Heart right ventricle (tissue), 16 donors: ENCODE data around the gene HMGCS1. TPM values are rescaled to one million over a fixed set of nuclear protein-coding genes. Genes with fewer than 3 reads are reported as not detected.

Experiments used
- ATAC-seq, 8 donors: fragments of 200-7000 bp; cut with Tn5 transposase; one replicate each; pipeline ENCODE4 v1.9.1; 2020; ENCODE audit warnings: mild to moderate bottlenecking in 8 of 8, moderate library complexity in 8 of 8, moderate number of reproducible peaks in 1 of 8
- DNase-seq, 2 donors: peaks; one replicate each; pipeline ENCODE4 v3.0.0-alpha.2; 2020
- H3K27ac ChIP-seq, 10 donors: fragments of 200-600 bp; sonication (generic) in 2 of 10; one replicate each; pipeline versions ENCODE4 v1.5.0 to v1.8.0; 2020 to 2022; ENCODE audit warnings: mild to moderate bottlenecking in 3 of 10
- H3K27me3 ChIP-seq, 7 donors: fragments of 200-600 bp; one replicate each; pipeline ENCODE4 v1.8.0; 2021 to 2022; ENCODE audit warnings: mild to moderate bottlenecking in 2 of 7
- H3K36me3 ChIP-seq, 9 donors: fragments of 200-600 bp; sonication (generic) in 1 of 9; one replicate each; pipeline versions ENCODE4 v1.5.0 to v1.8.0; 2020 to 2022; ENCODE audit warnings: mild to moderate bottlenecking in 2 of 9
- H3K4me1 ChIP-seq, 9 donors: fragments of 200-600 bp; sonication (generic) in 1 of 9; one replicate each; pipeline versions ENCODE4 v1.5.0 to v1.8.0; 2020 to 2022; ENCODE audit warnings: mild to moderate bottlenecking in 4 of 9
- H3K4me3 ChIP-seq, 10 donors: fragments of 200-600 bp; sonication (generic) in 2 of 10; one replicate each; pipeline versions ENCODE4 v1.5.0 to v1.8.0; 2020 to 2022; ENCODE audit warnings: mild to moderate bottlenecking in 7 of 10, moderate library complexity in 2 of 10
- H3K9me3 ChIP-seq, 11 donors: fragments of 200-600 bp in 10 of 11; sonication (generic) in 2 of 11; one replicate each; pipeline versions ENCODE4 v1.5.0 to v1.8.0; 2013 to 2022; ENCODE audit warnings: mild to moderate bottlenecking in 2 of 11, control low read depth in 1 of 11, moderate library complexity in 1 of 11
- WGBS, 2 donors: extraction: QIAGEN DNeasy Blood & Tissue Kit; methylation state at CpG; one replicate each; pipeline ENCODE4 v1.1.7; 2013; ENCODE audit warnings: inconsistent platforms in 1 of 2; 5-methylcytosine and 5-hydroxymethylcytosine counted together
- intact Hi-C, 10 donors: fragments of 100-400 bp; cut with DNase I; formaldehyde crosslinking; loops; one replicate each; pipeline versions ENCODE4 v1.11.1 to v1.14.2; 2022
- polyA plus RNA-seq, 2 donors: library from polyadenylated mRNA; stranded (reverse); fragments of 200-250 nt; gene quantifications; one replicate each; pipeline ENCODE4 v1.2.3, GENCODE V29; 2013
- total RNA-seq, 10 donors: library from RNA; stranded (reverse); fragmentation: NEBNext Ultra II Directional in 3 of 10; extraction: Animal tissue kit (Norgen Biotek cat#: 25700) in 3 of 10; gene quantifications; one replicate each; pipeline versions ENCODE4 v1.2.1 to v1.2.4, GENCODE V29; 2021 to 2023
- TF ChIP-seq, protein P1 (sequence below), 9 donors: fragments of 200-600 bp; sonication (generic) in 2 of 9; IDR thresholded peaks; one replicate each; pipeline versions ENCODE4 v1.5.0 to v1.8.0; 2021 to 2022; ENCODE audit warnings: antibody characterized with exemption in 9 of 9, mild to moderate bottlenecking in 5 of 9, moderate library complexity in 1 of 9
- donor health status: Arrhythmogenic right ventricular cardiomyopathy.
- donor health status: ischemic (EF 13 %, LVEDD 7.1; RV severe dilation, severe dysfunction).
- donor health status: healthy with polysubstance abuse.
- donor health status: DM: no; HTN: yes; CAD: no.
- donor health status: DM: no; HTN: no; CAD: no.
- donor health status: ischemic (EF 25% LVEDD 6.9; RV normal size, moderate dysfunction).
- donor health status: ischemic (EF 25% LVEDD 5.7; RV mildly dilated, moderate dysfunction).
- donor health status: healthy.
- donor health status: DM: yes; HTN: yes; CAD: no.
- donor health status: Ischemic cardiomyopathy.
- donor health status: ischemic (EF 35%, LVEDD 5.7; RV mildly dilated, moderate dysfunction).
- donor health status: nonischemic (EF 11% LVEDD 7.7; RV severe dilation, severe dysfunction).
- donor health status: DM: yes; HTN: yes; CAD: no.
- donor health status: PGD.
- donor health status: ischemic (EF 29% LVEDD 5.4; RV normal size, mild dysfunction).
- donor health status: nonischemic (EF 23%, LVEDD 6.1; RV moderate dilation, normal function).

HMGCS1 gene
- total and polyA plus RNA-seq, 12 donors = 8.3 to 33.0 (median 26.7) TPM

DNA sequence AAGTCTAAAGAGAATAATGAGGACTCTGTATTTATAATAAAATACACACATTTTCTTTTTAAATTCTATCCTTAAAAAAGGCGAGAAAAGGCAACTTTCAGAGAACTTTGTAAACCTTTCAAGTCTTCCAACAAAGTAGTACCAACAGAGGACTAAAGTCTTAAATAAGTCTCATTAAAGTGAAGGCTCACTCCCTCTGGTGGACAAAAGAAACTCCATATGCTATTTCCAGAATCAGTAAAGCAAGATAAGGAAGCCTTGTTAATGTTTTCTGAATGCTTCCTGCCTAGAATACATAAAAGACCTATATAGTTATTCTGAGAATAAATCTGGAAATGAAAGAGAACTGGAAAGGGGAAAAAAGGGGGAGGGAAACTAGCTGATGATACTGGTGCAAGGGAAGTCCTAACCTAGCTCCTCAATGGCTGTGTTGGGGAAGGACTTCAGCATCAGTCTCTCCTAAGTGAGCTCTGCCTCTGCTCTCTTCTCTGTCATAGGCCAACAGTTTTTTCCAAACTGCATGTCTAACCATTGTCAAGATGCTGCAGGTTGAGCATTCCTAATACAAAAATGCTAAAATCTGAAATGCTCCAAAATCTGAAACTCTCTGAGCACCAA, 7.2 kb downstream of the HMGCS1 start:
- Histone ChIP-seq H3K27ac (no peak overlapping the region), H3K9me3 (no peaks in the 10 kb centered on the region), H3K4me1 (peaks cover 0 to 73% (median 22%) of the 10 kb centered on the region in 9 donors), H3K27me3 (no peaks in the 10 kb centered on the region), H3K4me3 (no peak overlapping the region), H3K36me3 (peaks cover 0 to 8% (median 0%) of the 10 kb centered on the region in 9 donors)
- WGBS, 2 donors = 67 to 69% methylated on average over 1 of the region's 1 CpG
- DNase-seq (no peak), ATAC-seq (peak in 5 of 8 donors; percentile 56 to 73 (median 61))
- TF ChIP-seq, protein P1, sequence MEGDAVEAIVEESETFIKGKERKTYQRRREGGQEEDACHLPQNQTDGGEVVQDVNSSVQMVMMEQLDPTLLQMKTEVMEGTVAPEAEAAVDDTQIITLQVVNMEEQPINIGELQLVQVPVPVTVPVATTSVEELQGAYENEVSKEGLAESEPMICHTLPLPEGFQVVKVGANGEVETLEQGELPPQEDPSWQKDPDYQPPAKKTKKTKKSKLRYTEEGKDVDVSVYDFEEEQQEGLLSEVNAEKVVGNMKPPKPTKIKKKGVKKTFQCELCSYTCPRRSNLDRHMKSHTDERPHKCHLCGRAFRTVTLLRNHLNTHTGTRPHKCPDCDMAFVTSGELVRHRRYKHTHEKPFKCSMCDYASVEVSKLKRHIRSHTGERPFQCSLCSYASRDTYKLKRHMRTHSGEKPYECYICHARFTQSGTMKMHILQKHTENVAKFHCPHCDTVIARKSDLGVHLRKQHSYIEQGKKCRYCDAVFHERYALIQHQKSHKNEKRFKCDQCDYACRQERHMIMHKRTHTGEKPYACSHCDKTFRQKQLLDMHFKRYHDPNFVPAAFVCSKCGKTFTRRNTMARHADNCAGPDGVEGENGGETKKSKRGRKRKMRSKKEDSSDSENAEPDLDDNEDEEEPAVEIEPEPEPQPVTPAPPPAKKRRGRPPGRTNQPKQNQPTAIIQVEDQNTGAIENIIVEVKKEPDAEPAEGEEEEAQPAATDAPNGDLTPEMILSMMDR (IDR thresholded peaks at IDR 0.05) = peak; percentile 23 to 79 (median 70)
- intact Hi-C loops = loop anchor here in 6 of 10 donors (2.0 to 10.0 kb wide), 4 partner anchors 71 to 201 kb away; partner anchors contain the start of gene ZNF131 (in 1 of the 6)

DNA sequence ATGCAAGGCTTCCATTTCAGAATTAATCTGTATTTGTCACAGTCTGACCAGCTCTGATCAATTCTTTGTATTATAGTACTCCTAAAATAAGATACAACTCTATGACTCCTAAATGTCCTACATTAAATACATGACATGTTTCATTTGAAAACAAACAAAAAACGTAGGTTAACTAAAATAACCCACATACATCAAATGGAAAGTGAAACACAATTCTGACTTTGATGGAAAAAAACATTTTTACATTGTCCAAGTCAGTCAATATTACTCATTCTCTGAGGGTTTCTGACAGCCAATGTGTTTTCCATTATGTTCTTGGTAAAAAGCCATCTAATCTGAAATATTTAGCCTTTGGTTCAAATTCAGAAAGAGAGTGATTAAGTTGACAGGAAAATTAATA, 8.7 kb downstream of the HMGCS1 start:
- 57 to 63% methylated on average over 1 of the region's 1 CpG for WGBS, 2 donors
- Histone ChIP-seq H3K27ac (no peak overlapping the region), H3K36me3 (peaks cover 0 to 16% (median 0%) of the 10 kb centered on the region in 9 donors), H3K4me3 (no peak overlapping the region), H3K9me3 (no peaks in the 10 kb centered on the region), H3K27me3 (no peaks in the 10 kb centered on the region), H3K4me1 (peaks cover 0 to 58% (median 19%) of the 10 kb centered on the region in 9 donors)
- ATAC-seq = no peak
- DNase-seq = no peak
- TF ChIP-seq, protein P1 (IDR thresholded peaks at IDR 0.05) = no peak
- intact Hi-C loops = loop anchor here in 5 of 10 donors (5.0 to 10.0 kb wide), 3 partner anchors 70 to 200 kb away; no protein-coding TSS in a partner anchor

DNA sequence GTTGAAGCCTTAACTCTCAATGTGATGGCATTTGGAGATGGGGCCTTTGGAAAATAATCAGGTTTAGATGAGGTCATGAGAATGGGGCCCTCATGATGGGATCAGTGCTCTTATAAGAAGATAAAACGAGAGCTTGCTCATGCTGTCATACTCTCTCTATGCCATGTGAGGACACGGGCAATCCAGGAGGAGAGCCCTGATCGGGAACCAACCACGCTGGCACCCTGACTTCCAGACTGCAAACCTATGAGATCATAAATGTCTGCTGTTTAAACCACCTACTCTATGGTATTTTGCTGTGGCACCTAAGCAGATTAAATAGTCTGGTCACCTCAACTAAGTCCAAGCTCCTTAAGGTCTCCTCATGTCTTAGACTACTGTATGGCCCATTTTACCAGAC, 10.0 kb downstream of the HMGCS1 start:
- intact Hi-C loops = loop anchor here in 5 of 10 donors (5.0 to 10.0 kb wide), 3 partner anchors 68 to 198 kb away; no protein-coding TSS in a partner anchor
- TF ChIP-seq, protein P1 (IDR thresholded peaks at IDR 0.05) = no peak
- peaks cover 0 to 22% (median 2%) of the 10 kb centered on the region in 9 donors for H3K36me3 ChIP-seq
- no peak for DNase-seq
- no peak overlapping the region for H3K4me3 ChIP-seq
- 57 to 70% methylated on average over 4 of the region's 4 CpGs for WGBS, 2 donors
- H3K27ac ChIP-seq = no peak overlapping the region
- H3K9me3 ChIP-seq = no peaks in the 10 kb centered on the region
- no peaks in the 10 kb centered on the region for H3K27me3 ChIP-seq
- peak in 3 of 8 donors; percentile 47 to 77 (median 48) for ATAC-seq
- H3K4me1 ChIP-seq = peaks cover 0 to 49% (median 14%) of the 10 kb centered on the region in 9 donors

DNA sequence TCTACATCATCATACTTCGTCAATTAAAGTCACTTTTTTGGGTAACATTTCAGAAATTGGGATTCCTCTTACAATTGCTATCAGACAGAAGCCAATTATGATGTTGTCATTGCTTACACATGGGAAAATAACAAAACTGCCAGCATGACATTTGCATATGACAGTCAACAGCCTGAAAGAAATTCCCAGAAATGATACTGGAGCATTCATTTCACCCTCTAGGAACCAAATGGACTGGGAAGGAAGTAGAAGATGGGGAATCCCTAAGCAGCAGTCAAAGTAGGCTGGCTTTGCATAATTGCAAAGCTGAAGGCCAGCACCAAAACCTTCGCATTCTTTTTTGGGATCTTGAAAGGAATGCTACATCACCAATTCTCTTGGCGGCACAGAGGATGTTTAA, 10.7 kb downstream of the HMGCS1 start:
- WGBS, 2 donors = 96 to 100% methylated on average over 3 of the region's 3 CpGs
- DNase-seq (no peak), ATAC-seq (no peak)
- H3K36me3 ChIP-seq = peaks cover 0 to 27% (median 10%) of the 10 kb centered on the region in 9 donors
- H3K4me1 ChIP-seq = peaks cover 0 to 49% (median 14%) of the 10 kb centered on the region in 9 donors
- intact Hi-C loops = loop anchor here in 5 of 10 donors (5.0 to 10.0 kb wide), 3 partner anchors 68 to 198 kb away; no protein-coding TSS in a partner anchor
- H3K9me3 ChIP-seq = no peaks in the 10 kb centered on the region
- no peak overlapping the region for H3K27ac ChIP-seq
- TF ChIP-seq, protein P1 (IDR thresholded peaks at IDR 0.05) = no peak
- H3K4me3 ChIP-seq = no peak overlapping the region
- H3K27me3 ChIP-seq = no peaks in the 10 kb centered on the region
